ENCODE measurements around the gene TMPRSS5. TPM values are rescaled to one million over a fixed set of nuclear protein-coding genes. Genes with fewer than 3 reads are reported as not detected.
"Not testable (repeated sequence)": the region's sequence is repeated elsewhere in the genome, so short reads cannot be mapped to it uniquely, and the experiment has no call there.

The TMPRSS5 gene
- total RNA-seq, 1 experiment from 2014 or later = 0.49 TPM

GRCh38 chr11:113722221-113722620, 16.1 kb upstream of the TMPRSS5 start:
- no peak for TF ChIP-seq CTCF (IDR thresholded peaks at IDR 0.05; ENCODE audit: unreplicated experiment)
- Mint-ChIP-seq H3K27me3 (ENCODE audit: insufficient read depth, unreplicated experiment) (no peaks in the 10 kb centered on the region), H3K4me3 (ENCODE audit: unreplicated experiment) (no peak overlapping the region), H3K36me3 (ENCODE audit: insufficient read depth, unreplicated experiment) (no peaks in the 10 kb centered on the region), H3K27ac (ENCODE audit: low read depth, unreplicated experiment) (no peak overlapping the region), H3K4me1 (ENCODE audit: insufficient read depth, unreplicated experiment) (no peaks in the 10 kb centered on the region), H3K9me3 (ENCODE audit: unreplicated experiment) (no peaks in the 10 kb centered on the region)
- intact Hi-C loops (cut with micrococcal nuclease) = no loop called here
- ChIA-PET CTCF (interaction anchor here (0.6 to 2.2 kb wide), 5 partner anchors 9 to 432 kb away, joined by 3 to 6 read pairs (median 3); no protein-coding TSS in a partner anchor), POLR2A (interaction anchor here (0.8 to 1.5 kb wide), 2 partner anchors 8 to 19 kb away, joined by 3 to 5 read pairs; no protein-coding TSS in a partner anchor)
- DNase-seq (ENCODE audit: unreplicated experiment) = no peak
- BruUV-seq (replicated peaks) = no TSS peak

GRCh38 chr11:113721462-113722066, 15.5 kb upstream of the TMPRSS5 start:
- peak; percentile 54 for DNase-seq (ENCODE audit: unreplicated experiment)
- ChIA-PET CTCF (interaction anchor here (0.6 to 2.2 kb wide), 4 partner anchors 9 to 432 kb away, joined by 3 to 6 read pairs (median 4); no protein-coding TSS in a partner anchor), POLR2A (interaction anchor here (0.8 to 1.5 kb wide), 2 partner anchors 9 to 20 kb away, joined by 3 to 5 read pairs; no protein-coding TSS in a partner anchor)
- no peaks in the 10 kb centered on the region for H3K36me3 Mint-ChIP-seq (ENCODE audit: insufficient read depth, unreplicated experiment)
- intact Hi-C loops (cut with micrococcal nuclease) = no loop called here
- no peak overlapping the region for H3K4me3 Mint-ChIP-seq (ENCODE audit: unreplicated experiment)
- no peaks in the 10 kb centered on the region for H3K9me3 Mint-ChIP-seq (ENCODE audit: unreplicated experiment)
- H3K4me1 Mint-ChIP-seq (ENCODE audit: insufficient read depth, unreplicated experiment) = no peaks in the 10 kb centered on the region
- BruUV-seq (replicated peaks) = no TSS peak
- no peak overlapping the region for H3K27ac Mint-ChIP-seq (ENCODE audit: low read depth, unreplicated experiment)
- no peaks in the 10 kb centered on the region for H3K27me3 Mint-ChIP-seq (ENCODE audit: insufficient read depth, unreplicated experiment)
- TF ChIP-seq CTCF (IDR thresholded peaks at IDR 0.05; ENCODE audit: unreplicated experiment) = no peak

GRCh38 chr11:113720478-113720877, 14.4 kb upstream of the TMPRSS5 start:
- CTCF ChIA-PET = interaction anchor here (0.6 kb wide), 1 partner anchor 9 kb away, joined by 3 read pairs; no protein-coding TSS in a partner anchor
- H3K27ac Mint-ChIP-seq (ENCODE audit: low read depth, unreplicated experiment); DNase-seq (ENCODE audit: unreplicated experiment); intact Hi-C loops (cut with micrococcal nuclease); H3K4me1 Mint-ChIP-seq (ENCODE audit: insufficient read depth, unreplicated experiment); H3K27me3 Mint-ChIP-seq (ENCODE audit: insufficient read depth, unreplicated experiment); H3K9me3 Mint-ChIP-seq (ENCODE audit: unreplicated experiment); H3K36me3 Mint-ChIP-seq (ENCODE audit: insufficient read depth, unreplicated experiment); H3K4me3 Mint-ChIP-seq (ENCODE audit: unreplicated experiment); BruUV-seq (replicated peaks); POLR2A ChIA-PET: not testable (repeated sequence)

GRCh38 chr11:113715882-113716625, 9.9 kb upstream of the TMPRSS5 start:
- intact Hi-C loops (cut with micrococcal nuclease) = no loop called here
- CTCF ChIA-PET = no interaction called here
- H3K36me3 Mint-ChIP-seq (ENCODE audit: insufficient read depth, unreplicated experiment) = no peaks in the 10 kb centered on the region
- H3K27ac Mint-ChIP-seq (ENCODE audit: low read depth, unreplicated experiment) = no peak overlapping the region
- no peak overlapping the region for H3K4me3 Mint-ChIP-seq (ENCODE audit: unreplicated experiment)
- no peak for DNase-seq (ENCODE audit: unreplicated experiment)
- H3K4me1 Mint-ChIP-seq (ENCODE audit: insufficient read depth, unreplicated experiment) = no peaks in the 10 kb centered on the region
- BruUV-seq (replicated peaks) = no TSS peak
- TF ChIP-seq CTCF (IDR thresholded peaks at IDR 0.05; ENCODE audit: unreplicated experiment) = no peak
- H3K9me3 Mint-ChIP-seq (ENCODE audit: unreplicated experiment) = no peaks in the 10 kb centered on the region
- H3K27me3 Mint-ChIP-seq (ENCODE audit: insufficient read depth, unreplicated experiment) = no peaks in the 10 kb centered on the region
- POLR2A ChIA-PET = no interaction called here

All from MCF 10A (cell line).